Gastroesophageal sphincter (tissue), 3 donors: Measurements from ENCODE around the gene KLF7.

Experiments used
- CTCF ChIP-seq, 4 experiments: fragments of 200-600 bp in 2 of 4; fragments of 450-650 bp in 2 of 4; sonication (generic) in 1 of 4; IDR thresholded peaks; one replicate each; pipeline ENCODE4 v1.5.1; 2017 to 2019; ENCODE audit warnings: antibody characterized with exemption in 4 of 4, mild to moderate bottlenecking in 2 of 4, moderate library complexity in 2 of 4
- EP300 ChIP-seq: sonication (generic); formaldehyde crosslinking; IDR thresholded peaks from one replicate; pipeline ENCODE4 v1.6.1; 2017; ENCODE audit warnings: antibody characterized with exemption, mild to moderate bottlenecking
- POLR2A ChIP-seq, 2 donors: fragments of 450-650 bp; IDR thresholded peaks; one replicate each; pipeline ENCODE4 v1.6.1; 2017; ENCODE audit warnings: antibody characterized with exemption in 2 of 2, mild to moderate bottlenecking in 2 of 2, moderate library complexity in 1 of 2
- POLR2AphosphoS5 ChIP-seq: sonication (generic); formaldehyde crosslinking; IDR thresholded peaks from one replicate; pipeline ENCODE4 v1.6.1; 2017; ENCODE audit warnings: antibody characterized with exemption

- TF ChIP-seq POLR2AphosphoS5 = no peak
- no peak for TF ChIP-seq POLR2A (IDR thresholded peaks at IDR 0.05)
- no peak for TF ChIP-seq CTCF (IDR thresholded peaks at IDR 0.05)
- no peak for TF ChIP-seq EP300
Measured at GRCh38 chr2:207051385-207051965, 114.3 kb downstream of the KLF7 start.
